PC-3 (cell line): ENCODE results near the gene DIS3L2.

ENCODE experiments used
- CTCF ChIP-seq: fragments of 300-600 bp; sonication (generic); conservative IDR thresholded peaks from 2 replicates; pipeline ENCODE4 v1.5.1; 2017; ENCODE audit warnings: antibody characterized with exemption, low read depth, mild to moderate bottlenecking, low read length
- EZH2 ChIP-seq: fragments of 300-600 bp; sonication (generic); IDR thresholded peaks from one replicate; pipeline ENCODE4 v1.6.1; 2017; ENCODE audit warnings: antibody characterized with exemption, mild to moderate bottlenecking, low read length; ENCODE audit not compliant: unreplicated experiment

GRCh38 chr2:232255033-232255432, 293.5 kb downstream of the DIS3L2 start:
- TF ChIP-seq CTCF (no peak), EZH2 (no peak)
